GM18505 (cell line): ENCODE measurements around the gene HEATR5A.
A peak's percentile ranks its signal among the peaks of the same experiment; 100 is the strongest.
"Not testable (repeated sequence)": the region's sequence is repeated elsewhere in the genome, so short reads cannot be mapped to it uniquely, and the experiment has no call there.

Experiments
- ATAC-seq: cut with Tn5 transposase; IDR thresholded peaks from one replicate; pipeline ENCODE4 v1.9.1; 2021; ENCODE audit not compliant: unreplicated experiment
- POLR2A ChIP-seq: IDR thresholded peaks from 4 replicates; pipeline ENCODE4 v1.6.1; 2011; ENCODE audit warnings: borderline replicate concordance; ENCODE audit not compliant: insufficient read depth, insufficient read length; ENCODE audit errors: extremely low read depth

Gene HEATR5A

GRCh38 chr14:31441273-31442111, 21.1 kb upstream of the HEATR5A start:
- ATAC-seq, result no peak
- no peak for TF ChIP-seq POLR2A

- no peak for TF ChIP-seq POLR2A
These were observed 19.9 kb upstream of the HEATR5A start for GRCh38 chr14:31440280-31440679.

GRCh38 chr14:31439561-31439960, 19.2 kb upstream of the HEATR5A start:
- no peak for TF ChIP-seq POLR2A
- ATAC-seq, result no peak

More at GRCh38 chr14:31440280-31440679, 19.9 kb upstream of the HEATR5A start:
- ATAC-seq, result no peak

GRCh38 chr14:31437045-31437691, 16.8 kb upstream of the HEATR5A start:
- not testable (repeated sequence) for ATAC-seq

- no peak for ATAC-seq
- no peak for TF ChIP-seq POLR2A
These were observed 14.9 kb upstream of the HEATR5A start for GRCh38 chr14:31435276-31435675.

GRCh38 chr14:31430634-31431264, 10.4 kb upstream of the HEATR5A start:
- TF ChIP-seq POLR2A, result no peak
- ATAC-seq, result no peak

GRCh38 chr14:31429791-31430190, 9.4 kb upstream of the HEATR5A start:
- TF ChIP-seq POLR2A, result no peak
- no peak for ATAC-seq

GRCh38 chr14:31428011-31428410, 7.7 kb upstream of the HEATR5A start:
- ATAC-seq, result no peak
- no peak for TF ChIP-seq POLR2A

- no peak for TF ChIP-seq POLR2A
- no peak for ATAC-seq
These were observed 6.3 kb upstream of the HEATR5A start for GRCh38 chr14:31426663-31427062.

GRCh38 chr14:31425905-31426304, 5.6 kb upstream of the HEATR5A start:
- ATAC-seq, result no peak

GRCh38 chr14:31421200-31421599, 850 bp upstream of the HEATR5A start:
- no peak for TF ChIP-seq POLR2A
- no peak for ATAC-seq

More at GRCh38 chr14:31425905-31426304, 5.6 kb upstream of the HEATR5A start:
- no peak for TF ChIP-seq POLR2A

GRCh38 chr14:31419967-31420318, 407 bp downstream of the HEATR5A start:
- no peak for TF ChIP-seq POLR2A
- ATAC-seq, result peak; percentile 15

- no peak for TF ChIP-seq POLR2A
- ATAC-seq, result no peak
These were observed 977 bp downstream of the HEATR5A start for GRCh38 chr14:31419179-31419966.
